Ramos (cell line): Measurements from ENCODE around the gene ZCCHC4.

ENCODE experiments used
- in situ Hi-C: fragments of 300-500 bp; cut with MboI; formaldehyde crosslinking; loops from one replicate; pipeline ENCODE4 v1.14.3; 2022; ENCODE audit warnings: low sequenced_read_pairs; ENCODE audit not compliant: unreplicated experiment

ZCCHC4 gene

DNA sequence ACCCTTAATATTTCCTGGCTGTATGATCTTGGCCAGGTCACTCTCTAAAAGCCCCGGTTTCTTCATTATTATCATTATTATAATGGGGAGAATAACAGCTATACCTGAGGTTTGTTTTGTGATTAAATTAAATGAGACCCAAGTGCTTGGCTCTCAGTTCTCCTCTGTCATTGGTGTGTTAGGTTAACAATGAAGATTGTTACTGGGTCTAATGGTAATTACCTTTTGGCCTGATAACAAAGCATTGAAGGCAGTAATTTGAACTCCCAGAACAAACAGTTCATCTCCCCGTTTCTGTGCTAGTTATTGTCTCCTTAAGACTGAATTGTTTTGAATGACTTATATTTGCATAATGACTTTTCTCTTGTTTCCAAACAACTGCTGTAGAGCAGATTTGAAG is 57.7 kb downstream of the ZCCHC4 start:
- in situ Hi-C loops, result loop anchor here (10.0 kb wide), 1 partner anchor 195 kb away; no protein-coding TSS in a partner anchor

DNA sequence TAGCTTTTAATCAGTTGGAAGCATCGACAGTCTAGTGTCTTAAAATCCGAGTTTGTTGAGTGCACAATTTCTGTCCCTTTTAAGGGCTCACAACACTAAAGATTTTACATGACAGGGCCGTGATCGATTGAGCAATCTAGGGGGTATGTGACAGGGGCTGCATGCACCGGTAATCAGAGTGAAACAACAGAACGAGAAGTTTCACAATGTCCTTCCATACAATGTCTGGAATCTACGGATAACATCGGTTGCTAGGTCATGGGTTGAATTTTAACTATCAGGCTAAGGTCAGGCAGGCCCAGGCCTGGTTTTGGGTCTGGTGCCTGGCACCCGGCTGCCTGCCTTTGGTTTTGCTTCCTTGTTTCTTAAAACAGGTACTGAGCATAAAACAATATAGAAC is 60.0 kb downstream of the ZCCHC4 start:
- in situ Hi-C loops, result loop anchor here (10.0 kb wide), 1 partner anchor 198 kb away; no protein-coding TSS in a partner anchor

DNA sequence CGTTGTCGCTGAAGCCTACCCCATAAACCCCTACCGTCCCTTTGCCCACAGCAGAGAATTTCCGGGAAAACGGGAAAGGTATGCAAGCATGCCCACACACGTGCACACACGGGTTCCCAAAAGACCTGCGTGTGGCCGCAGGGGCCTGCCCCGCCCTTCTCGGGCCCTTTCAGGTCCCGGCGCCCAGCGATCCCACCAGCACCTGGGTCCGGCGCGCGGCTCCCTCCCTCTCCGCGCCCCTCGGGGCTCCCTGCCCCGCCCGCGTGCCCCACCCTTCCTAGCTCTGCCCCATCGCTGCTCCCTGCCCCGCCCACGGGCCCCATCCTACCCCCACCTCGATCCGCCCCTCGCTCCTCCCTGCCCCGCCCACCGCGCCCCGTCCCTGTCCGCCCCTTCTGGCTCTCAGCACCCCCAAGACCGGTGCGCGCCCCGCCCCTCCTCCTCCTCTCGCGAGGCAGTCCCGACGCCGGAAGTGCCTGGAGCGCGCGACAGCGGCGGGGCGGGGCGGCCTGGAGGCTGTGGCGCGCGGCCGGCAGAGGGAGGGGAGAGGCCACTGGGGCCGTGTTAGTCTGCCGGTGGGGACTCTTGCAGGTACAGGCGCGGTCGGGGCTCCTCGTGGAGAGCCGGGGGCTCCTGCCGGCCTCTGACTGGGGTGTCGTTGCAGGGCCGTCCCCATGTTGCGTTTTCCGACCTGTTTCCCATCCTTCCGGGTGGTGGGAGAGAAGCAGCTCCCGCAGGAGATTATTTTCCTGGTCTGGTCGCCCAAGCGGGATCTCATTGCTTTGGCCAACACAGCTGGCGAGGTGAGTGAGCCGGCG is 64.4 kb downstream of the ZCCHC4 start, which contains the start of gene ANAPC4:
Gene ANAPC4 (plus strand): TSS at position 510 of the 818 bp plus-strand sequence. CDS start 165 bp downstream, at position 675.
- in situ Hi-C loops, result loop anchor here (10.0 kb wide), 1 partner anchor 202 kb away; no protein-coding TSS in a partner anchor

DNA sequence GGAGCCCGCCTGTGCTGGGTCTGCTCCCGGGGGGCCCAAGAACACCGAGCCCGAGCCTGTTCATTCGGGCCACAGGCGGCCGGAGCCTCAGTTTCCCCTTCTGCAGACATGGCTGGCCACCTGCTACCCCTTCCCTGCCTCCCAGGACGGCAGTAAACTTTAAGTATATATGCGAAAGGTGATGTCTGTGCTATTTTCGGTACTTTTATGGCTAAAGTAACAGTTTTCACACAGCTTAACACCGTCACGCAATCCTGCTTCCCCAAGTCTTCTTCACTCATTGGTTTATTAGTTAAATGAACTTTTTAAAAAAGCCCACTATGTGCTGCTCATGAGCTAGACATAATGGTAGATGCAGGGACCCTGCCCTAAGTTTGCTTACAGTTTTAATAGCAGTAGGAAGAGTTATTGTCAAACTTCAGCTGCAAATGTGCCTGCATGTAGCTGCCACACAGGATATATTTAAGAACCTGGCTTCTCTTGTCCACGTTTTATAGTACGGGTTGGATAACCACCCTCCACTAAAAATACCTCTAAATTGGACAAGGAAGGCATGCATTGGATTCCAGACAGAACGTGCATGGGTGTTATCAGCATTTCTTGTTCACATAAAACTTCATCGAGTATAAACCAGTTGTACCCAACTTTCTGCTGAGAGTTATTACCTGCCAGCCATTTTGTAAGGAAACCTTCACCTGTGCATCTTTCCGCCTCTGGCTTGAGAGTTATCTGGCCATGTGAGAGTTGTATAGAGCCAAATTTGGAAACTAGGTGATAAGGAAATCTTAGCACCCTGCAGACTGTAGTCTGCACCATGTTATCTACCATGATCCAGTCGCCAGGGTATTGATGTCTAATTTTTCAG is 65.2 kb downstream of the ZCCHC4 start:
- in situ Hi-C loops, result loop anchor here (10.0 kb wide), 1 partner anchor 203 kb away; no protein-coding TSS in a partner anchor

DNA sequence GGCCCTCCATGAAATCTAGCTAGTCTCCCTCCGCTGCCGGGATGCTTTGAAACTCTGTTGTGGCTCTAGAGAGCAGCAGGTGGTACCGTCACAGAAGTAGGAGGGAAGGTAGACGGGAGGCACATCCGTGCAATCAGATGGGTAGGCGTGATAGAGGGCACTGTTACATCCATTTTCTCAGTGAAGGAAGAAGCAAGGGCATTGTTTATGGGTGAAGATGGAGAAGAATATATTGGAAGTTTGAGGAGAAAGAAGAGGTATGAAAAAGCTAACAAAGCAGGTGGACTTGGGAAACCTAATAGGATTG is 65.8 kb downstream of the ZCCHC4 start:
- in situ Hi-C loops, result loop anchor here (10.0 kb wide), 1 partner anchor 204 kb away; no protein-coding TSS in a partner anchor

DNA sequence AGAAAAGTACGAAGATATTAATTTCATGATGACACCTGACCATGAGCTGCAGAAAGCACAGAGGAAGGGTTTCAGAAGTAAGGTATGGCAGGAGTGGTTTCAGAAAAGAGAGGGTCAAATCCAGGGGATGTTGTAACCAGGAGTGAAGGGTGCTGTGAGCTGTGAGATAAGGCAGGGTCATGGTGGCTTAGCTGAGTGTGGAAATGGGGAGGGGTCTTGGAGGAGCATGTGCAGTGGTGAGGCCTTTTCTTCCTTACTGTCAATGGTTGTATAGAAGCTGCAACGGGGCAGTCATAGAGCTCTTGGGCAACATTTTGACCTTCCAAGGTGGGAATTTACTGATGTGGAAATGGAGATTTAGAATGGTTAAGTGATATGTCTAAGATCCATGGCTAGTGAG is 67.0 kb downstream of the ZCCHC4 start:
- in situ Hi-C loops, result loop anchor here (10.0 kb wide), 1 partner anchor 205 kb away; no protein-coding TSS in a partner anchor

DNA sequence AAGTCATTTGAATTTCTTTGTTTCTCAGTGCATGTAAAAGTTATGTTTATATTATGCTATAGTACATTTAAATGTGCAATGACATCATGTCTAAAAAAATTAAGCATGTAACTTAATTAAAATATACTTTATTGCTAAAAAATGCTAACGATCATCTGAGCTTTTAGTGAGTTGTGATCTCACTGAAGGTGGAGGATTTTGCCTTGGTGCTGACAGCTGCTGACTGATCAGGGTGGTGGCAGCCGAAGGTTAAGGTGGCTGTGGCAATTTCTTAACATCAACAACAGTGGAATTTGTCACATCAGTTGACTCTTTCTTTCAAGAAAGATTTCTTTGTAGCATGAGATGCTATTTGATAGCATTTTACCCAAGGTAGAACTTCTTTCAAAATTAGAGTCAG is 71.1 kb downstream of the ZCCHC4 start:
- in situ Hi-C loops, result no loop called here

DNA sequence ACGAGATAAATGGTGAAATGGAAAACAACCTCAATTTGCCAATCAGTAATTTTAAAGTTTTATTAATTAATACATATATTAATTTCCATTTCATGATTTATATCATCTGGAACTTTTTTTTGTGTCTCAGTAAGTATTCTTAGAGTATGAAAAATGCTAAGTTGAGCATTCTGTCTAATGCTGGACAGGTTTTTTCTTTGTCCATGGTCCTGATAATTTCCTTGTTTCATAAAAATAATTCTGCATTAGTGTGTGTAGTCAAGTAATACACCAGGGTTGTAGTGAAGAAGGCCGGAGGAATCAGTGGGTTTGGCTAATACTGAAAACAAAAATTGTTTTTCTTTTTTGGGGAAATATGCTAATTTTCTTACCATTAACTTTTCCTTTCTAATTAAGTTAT is 74.4 kb downstream of the ZCCHC4 start:
- in situ Hi-C loops, result no loop called here

DNA sequence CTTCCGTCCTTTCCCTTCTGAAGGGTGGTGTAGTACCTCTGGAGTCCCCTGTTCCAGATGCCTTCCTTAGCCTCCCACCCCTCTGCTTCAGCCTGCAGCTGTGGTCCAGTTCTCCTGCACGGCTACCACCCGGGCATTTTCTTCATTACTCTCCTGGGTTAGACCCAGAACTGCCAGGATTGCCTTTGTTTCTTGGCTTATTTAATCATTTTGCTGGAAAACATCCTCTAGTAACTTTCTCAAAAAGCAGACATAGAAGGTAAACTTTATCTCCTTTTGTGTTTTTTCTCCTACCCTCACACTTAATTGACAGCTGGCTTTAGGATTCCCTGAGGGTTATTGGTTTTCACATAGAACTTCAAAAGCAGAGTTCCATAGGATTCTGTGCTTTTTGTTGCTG is 84.7 kb downstream of the ZCCHC4 start:
- in situ Hi-C loops, result no loop called here

DNA sequence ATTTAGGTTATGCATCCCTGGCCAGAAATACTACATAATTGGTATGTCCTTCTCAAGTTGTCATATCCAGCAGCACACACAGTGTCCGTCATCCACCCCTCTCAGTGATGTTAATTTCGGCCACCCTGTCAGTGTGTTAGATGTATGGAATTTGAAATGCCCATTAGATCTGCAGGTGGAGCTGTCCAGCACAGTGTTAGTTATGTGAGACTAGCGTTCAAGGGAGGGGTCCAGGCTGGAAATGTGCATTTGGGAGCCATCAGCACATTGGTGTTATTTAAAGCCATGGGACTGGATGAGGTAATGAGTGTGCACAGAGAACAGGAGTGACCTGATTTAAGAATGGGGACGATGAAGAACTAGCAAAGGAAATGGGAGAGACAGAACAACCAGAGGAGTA is 86.9 kb downstream of the ZCCHC4 start:
- in situ Hi-C loops, result no loop called here

DNA sequence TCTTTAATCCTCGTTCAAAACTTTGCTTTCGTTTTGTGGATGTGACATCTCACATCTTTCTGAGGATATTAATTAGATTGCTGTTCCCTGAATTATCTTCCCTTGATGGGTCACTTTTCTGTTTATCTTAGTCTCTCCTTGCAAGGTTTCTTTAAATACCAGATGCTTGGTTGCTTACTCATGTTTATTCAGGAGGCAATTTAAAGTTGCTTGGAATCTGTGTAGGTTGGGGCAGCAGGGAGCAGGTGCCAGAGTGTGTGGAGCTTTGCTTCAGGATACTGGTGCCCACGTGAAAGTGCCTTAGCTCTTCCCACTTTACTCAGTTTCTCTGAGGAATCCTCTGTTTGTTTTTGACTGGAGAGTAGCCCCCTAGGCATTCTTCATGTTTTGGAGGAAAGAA is 88.5 kb downstream of the ZCCHC4 start:
- in situ Hi-C loops, result no loop called here

DNA sequence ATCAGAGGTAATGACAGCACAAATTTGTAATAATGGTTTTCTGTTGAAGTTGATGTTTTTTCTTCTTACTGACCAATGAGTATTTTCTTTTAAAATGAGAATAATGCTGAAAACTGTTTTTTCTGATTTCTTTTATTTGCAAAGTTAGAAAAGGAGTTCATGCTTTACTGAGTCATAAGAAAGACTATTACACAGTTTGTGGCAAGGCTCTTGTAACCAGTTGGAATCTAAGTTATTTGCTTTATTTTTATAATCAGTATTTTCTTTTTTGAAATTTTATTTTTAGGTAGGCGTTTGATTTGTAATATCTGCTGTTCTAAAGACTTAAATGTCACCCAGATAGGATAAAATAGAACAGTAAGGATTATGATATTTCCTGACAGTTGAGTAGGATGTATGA is 89.9 kb downstream of the ZCCHC4 start:
- in situ Hi-C loops, result no loop called here

DNA sequence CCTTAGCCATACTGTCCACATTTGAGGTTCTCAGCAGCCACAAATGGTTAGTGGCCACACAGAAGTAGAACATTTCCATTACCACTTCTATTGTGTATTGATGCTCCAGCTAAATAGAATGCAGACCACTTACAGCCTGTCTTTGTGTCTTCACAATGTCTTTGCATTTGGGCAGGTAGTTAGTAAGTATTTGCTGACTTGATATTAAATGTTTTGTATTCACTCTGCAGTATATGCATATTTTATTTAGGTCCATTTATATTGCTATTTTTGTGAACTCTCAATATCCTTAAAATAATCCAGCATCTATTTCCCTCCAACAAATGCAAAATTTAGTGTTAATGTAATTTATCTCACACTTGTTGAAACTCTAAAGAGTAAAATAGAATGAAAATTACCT is 91.1 kb downstream of the ZCCHC4 start:
- in situ Hi-C loops, result no loop called here

DNA sequence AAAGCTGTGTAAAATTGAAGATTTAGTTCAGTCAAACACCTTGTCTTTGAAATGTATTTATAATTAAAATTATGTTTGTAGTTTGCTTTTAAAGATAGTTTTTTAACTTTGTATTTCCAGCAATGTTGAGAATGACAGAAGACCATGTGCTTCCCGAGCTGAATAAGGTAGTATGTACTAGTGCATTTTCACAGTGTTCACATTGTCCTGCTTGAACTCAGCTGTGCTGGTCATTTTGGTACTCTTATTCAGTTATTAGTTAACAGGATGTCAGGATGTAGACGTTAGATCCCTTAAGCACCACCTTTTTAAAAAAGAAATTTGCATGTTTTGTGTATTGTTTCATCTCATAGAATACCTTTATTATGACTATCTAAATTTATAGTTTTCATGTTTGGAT is 92.9 kb downstream of the ZCCHC4 start:
- in situ Hi-C loops, result no loop called here

DNA sequence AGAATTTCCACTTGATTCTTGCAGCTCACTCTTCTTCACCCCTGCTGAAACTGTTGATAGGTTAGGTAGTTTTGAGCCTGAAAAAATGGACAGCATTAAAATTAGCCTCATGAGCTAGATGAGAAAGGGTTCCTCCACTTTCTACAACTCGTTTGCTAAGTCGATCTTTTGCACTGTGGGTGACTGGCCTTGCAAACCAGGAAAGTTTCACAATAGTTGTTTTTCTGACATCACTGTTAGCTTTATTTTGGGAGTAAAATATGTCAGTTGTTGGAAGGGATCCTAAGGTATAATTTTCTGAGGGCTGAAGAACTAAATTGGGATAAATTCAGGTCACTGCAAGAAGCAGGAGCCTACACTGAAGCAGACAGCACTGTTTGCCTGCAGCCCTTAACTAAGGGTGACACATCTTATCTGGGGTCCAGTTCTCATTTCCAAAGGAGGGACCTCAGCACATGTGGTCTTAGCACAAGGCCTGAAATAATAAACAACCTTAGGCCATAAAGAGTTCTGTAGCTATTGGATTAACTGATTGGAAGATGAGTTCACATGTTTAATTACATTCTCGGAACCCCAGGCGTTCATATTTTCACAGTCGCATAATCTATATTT is 93.6 kb downstream of the ZCCHC4 start:
- in situ Hi-C loops, result no loop called here

DNA sequence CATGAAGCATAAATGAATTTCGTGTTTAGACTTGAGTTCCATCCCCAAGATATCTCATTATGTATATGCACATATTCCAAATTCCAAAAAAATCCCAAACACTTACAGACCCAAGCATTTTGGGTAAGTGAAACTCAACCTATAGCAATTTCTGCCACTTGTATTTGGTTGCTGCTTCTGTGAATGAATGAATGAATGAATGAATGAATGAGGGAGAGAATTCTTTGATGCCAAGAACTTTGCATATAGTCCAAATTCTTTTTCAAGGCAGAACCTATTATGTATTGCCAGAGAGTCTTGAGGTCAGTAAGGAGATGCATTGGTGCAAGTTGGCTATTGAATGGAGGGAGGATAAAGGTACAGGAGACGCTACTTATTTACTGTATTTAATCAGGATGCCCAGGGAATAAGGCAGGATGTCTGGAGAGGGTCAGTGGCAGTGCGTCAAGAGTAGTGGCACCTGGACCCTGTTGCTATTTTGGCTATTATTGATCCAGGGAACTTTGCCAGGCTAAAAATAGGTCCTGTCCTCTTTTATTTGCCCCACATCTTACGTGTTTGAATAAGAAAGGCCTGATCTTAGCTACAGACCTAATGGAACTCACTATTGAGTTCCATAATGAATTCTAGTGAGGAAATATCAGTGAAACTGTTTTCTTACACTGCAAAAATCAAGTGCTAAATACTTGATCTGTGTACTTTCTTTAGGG is 98.4 kb downstream of the ZCCHC4 start:
- in situ Hi-C loops, result no loop called here

DNA sequence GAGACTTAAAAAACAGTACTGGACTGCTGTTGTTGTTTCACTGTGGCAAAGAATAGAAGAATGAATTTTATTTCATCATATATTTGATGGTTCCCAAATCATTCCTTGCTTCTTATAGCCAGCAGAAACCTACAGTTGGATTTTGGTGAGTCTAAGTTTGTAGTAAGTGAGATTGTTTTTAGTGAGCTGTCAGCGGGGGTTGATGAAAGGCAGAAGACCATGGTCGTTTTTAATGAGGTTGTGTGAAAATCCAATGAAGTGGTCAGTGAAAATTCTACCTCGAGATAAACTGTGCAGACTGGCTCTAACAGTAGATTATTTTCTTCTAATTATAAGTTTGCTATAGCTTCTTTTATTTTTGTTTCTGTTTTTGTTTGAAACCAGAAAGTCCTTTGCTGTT is 100.7 kb downstream of the ZCCHC4 start:
- in situ Hi-C loops, result no loop called here

DNA sequence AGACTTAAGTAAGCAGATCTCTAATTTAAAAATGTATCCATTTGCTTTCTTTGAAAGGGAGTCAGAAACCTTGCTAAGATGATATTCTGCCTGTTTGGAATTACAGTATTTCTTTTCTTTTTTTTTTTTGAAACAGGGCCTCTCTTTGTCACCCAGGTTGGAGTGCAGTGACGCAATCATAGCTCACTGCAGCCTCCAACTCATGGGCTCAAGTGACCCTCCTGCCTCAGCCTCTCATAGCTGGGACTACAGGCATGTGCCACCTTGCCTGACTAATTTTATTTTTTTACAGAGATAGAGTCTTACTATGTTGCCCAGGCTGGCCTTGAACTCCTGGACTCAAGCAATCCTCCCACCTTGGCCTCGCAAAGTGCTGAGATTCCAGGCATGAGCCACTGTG is 104.4 kb downstream of the ZCCHC4 start:
- in situ Hi-C loops, result no loop called here
